Suprapubic skin (tissue), 4 donors: Measurements from ENCODE around the gene CLEC16A. TPM values are rescaled to one million over a fixed set of nuclear protein-coding genes. Genes with fewer than 3 reads are reported as not detected.
A peak's percentile ranks its signal among the peaks of the same experiment; 100 is the strongest.

ENCODE experiments used
- DNase-seq, 2 donors: peaks; one replicate each; pipeline ENCODE4 v3.0.0-alpha.2; 2019; ENCODE audit warnings: low spot score in 2 of 2
- H3K27ac ChIP-seq: fragments of 200-600 bp; sonication (generic); one replicate; pipeline ENCODE4 v1.5.1; 2019
- H3K27me3 ChIP-seq: fragments of 200-600 bp; sonication (generic); one replicate; pipeline ENCODE4 v1.5.1; 2019
- H3K36me3 ChIP-seq: fragments of 200-600 bp; sonication (generic); one replicate; pipeline ENCODE4 v1.5.1; 2019
- H3K4me1 ChIP-seq: fragments of 200-600 bp; sonication (generic); one replicate; pipeline ENCODE4 v1.5.1; 2019
- H3K4me3 ChIP-seq: fragments of 200-600 bp; sonication (generic); one replicate; pipeline ENCODE4 v1.5.1; 2019; ENCODE audit warnings: mild to moderate bottlenecking
- H3K9me3 ChIP-seq: fragments of 200-600 bp; sonication (generic); one replicate; pipeline ENCODE4 v1.5.1; 2019
- CTCF ChIP-seq, 2 donors: fragments of 200-600 bp in 1 of 2; fragments of 450-650 bp in 1 of 2; sonication (generic) in 1 of 2; IDR thresholded peaks; one replicate each; pipeline ENCODE4 v1.5.1; 2016 to 2019; ENCODE audit warnings: antibody characterized with exemption in 2 of 2, mild to moderate bottlenecking in 1 of 2, moderate library complexity in 1 of 2
- EP300 ChIP-seq: sonication (generic); formaldehyde crosslinking; IDR thresholded peaks from one replicate; pipeline ENCODE4 v1.6.1; 2017; ENCODE audit warnings: antibody characterized with exemption
- POLR2A ChIP-seq, 2 donors: fragments of 450-650 bp; IDR thresholded peaks; one replicate each; pipeline ENCODE4 v1.6.1; 2017; ENCODE audit warnings: antibody characterized with exemption in 2 of 2, mild to moderate bottlenecking in 2 of 2, moderate library complexity in 2 of 2
- POLR2AphosphoS5 ChIP-seq, 3 donors: sonication (generic); formaldehyde crosslinking; IDR thresholded peaks; one replicate each; pipeline ENCODE4 v1.6.1; 2017; ENCODE audit warnings: antibody characterized with exemption in 3 of 3
- WGBS: methylation state at CpG from one replicate; pipeline ENCODE4 v1.1.5; 2018; 5-methylcytosine and 5-hydroxymethylcytosine counted together
- total RNA-seq, 4 donors: library from RNA; depleted of rRNA; stranded (reverse); fragments of >200 nt; gene quantifications; one replicate each; pipeline ENCODE4 v1.1.0, GENCODE V29; 2016

CLEC16A gene
- total RNA-seq, 4 donors from 2014 or later: 37.2 to 62.3 (median 39.0) TPM

GRCh38 chr16:10947211-10947787, 2.9 kb downstream of the CLEC16A start:
- no peak overlapping the region for H3K27ac ChIP-seq
- H3K36me3 ChIP-seq: no peaks in the 10 kb centered on the region
- TF ChIP-seq EP300 (no peak), CTCF (IDR thresholded peaks at IDR 0.05) (no peak), POLR2AphosphoS5 (IDR thresholded peaks at IDR 0.05) (no peak), POLR2A (IDR thresholded peaks at IDR 0.05) (no peak)
- no peaks in the 10 kb centered on the region for H3K9me3 ChIP-seq
- no peak for DNase-seq
- peaks cover 58% of the 10 kb centered on the region for H3K4me1 ChIP-seq
- 92% methylated on average over 9 of the region's 10 CpGs for WGBS
- no peak overlapping the region for H3K4me3 ChIP-seq
- no peaks in the 10 kb centered on the region for H3K27me3 ChIP-seq

- no peaks in the 10 kb centered on the region for H3K9me3 ChIP-seq
- 81% methylated on average over 7 of the region's 7 CpGs for WGBS
- H3K4me3 ChIP-seq: no peak overlapping the region
- TF ChIP-seq CTCF (IDR thresholded peaks at IDR 0.05): peak in 1 of 2 donors; percentile 20
- TF ChIP-seq POLR2AphosphoS5 (IDR thresholded peaks at IDR 0.05): no peak
- TF ChIP-seq EP300: no peak
- TF ChIP-seq POLR2A (IDR thresholded peaks at IDR 0.05): no peak
- no peak overlapping the region for H3K27ac ChIP-seq
- no peaks in the 10 kb centered on the region for H3K27me3 ChIP-seq
- no peaks in the 10 kb centered on the region for H3K36me3 ChIP-seq
- peaks cover 49% of the 10 kb centered on the region for H3K4me1 ChIP-seq
- no peak for DNase-seq
These were observed 5.1 kb downstream of the CLEC16A start for GRCh38 chr16:10949424-10949970.

- Histone ChIP-seq H3K4me1 (peaks cover 46% of the 10 kb centered on the region), H3K27me3 (no peaks in the 10 kb centered on the region), H3K9me3 (no peaks in the 10 kb centered on the region), H3K4me3 (no peak overlapping the region), H3K27ac (no peak overlapping the region), H3K36me3 (no peaks in the 10 kb centered on the region)
- TF ChIP-seq POLR2A (IDR thresholded peaks at IDR 0.05) (no peak), EP300 (no peak), CTCF (IDR thresholded peaks at IDR 0.05) (no peak), POLR2AphosphoS5 (IDR thresholded peaks at IDR 0.05) (no peak)
- no peak for DNase-seq
- WGBS: 44% methylated on average over 5 of the region's 5 CpGs
These were observed 6.0 kb downstream of the CLEC16A start for GRCh38 chr16:10950393-10950792.

- no peak overlapping the region for H3K27ac ChIP-seq
These were observed 6.7 kb downstream of the CLEC16A start for GRCh38 chr16:10951026-10951425.

More at GRCh38 chr16:10951026-10951425, 6.7 kb downstream of the CLEC16A start:
- H3K4me1 ChIP-seq: peaks cover 40% of the 10 kb centered on the region
- no peaks in the 10 kb centered on the region for H3K36me3 ChIP-seq
- TF ChIP-seq POLR2A (IDR thresholded peaks at IDR 0.05): no peak
- no peak for TF ChIP-seq POLR2AphosphoS5 (IDR thresholded peaks at IDR 0.05)
- TF ChIP-seq CTCF (IDR thresholded peaks at IDR 0.05): no peak
- no peak for TF ChIP-seq EP300
- no peak for DNase-seq
- H3K9me3 ChIP-seq: no peaks in the 10 kb centered on the region
- WGBS: 61% methylated on average over 4 of the region's 4 CpGs
- no peak overlapping the region for H3K4me3 ChIP-seq
- no peaks in the 10 kb centered on the region for H3K27me3 ChIP-seq
